GM12891 (cell line): ENCODE data around the gene PRMT5.

ENCODE experiments used
- DNase-seq: peaks from one replicate; pipeline ENCODE4 v3.0.0; 2011; ENCODE audit warnings: low spot score; ENCODE audit not compliant: insufficient read length
- FAIRE-seq: peaks from 2 replicates; lab custom pipeline; 2011; peaks lifted over from hg19 to GRCh38; lab: Jason Lieb, UNC
- POLR2A ChIP-seq: IDR thresholded peaks from 2 replicates; pipeline ENCODE4 v1.6.1; 2011; ENCODE audit warnings: low read depth, low read length, control low read depth
- SPI1 ChIP-seq: IDR thresholded peaks from 2 replicates; pipeline ENCODE4 v1.6.1; 2011; ENCODE audit warnings: low read depth, low read length, control low read depth

The PRMT5 gene

DNA sequence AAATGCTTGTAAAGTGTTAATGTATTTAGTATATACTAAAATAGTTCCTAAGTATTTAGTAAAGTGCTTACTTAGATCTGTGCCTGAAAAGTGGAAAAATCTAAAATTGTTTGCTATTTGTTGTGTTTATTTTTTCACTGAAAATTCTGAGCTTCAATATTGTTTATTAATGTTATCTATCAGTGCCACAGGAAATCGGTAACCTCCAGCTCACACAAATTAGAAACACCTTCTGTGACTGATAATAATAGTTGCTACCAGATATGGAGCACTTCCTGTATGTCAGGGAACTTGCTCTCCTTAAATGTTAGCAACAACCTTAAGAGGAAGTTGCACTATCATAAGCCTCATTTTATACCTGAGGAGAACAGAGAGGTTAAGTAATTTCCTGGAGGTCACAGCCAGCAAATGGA lies 58.4 kb downstream of the PRMT5 start:
- TF ChIP-seq SPI1 (peak; percentile 74), POLR2A (no peak)
- DNase-seq (no peak), FAIRE-seq (no peak)
